ENCODE results near the gene EIF4A3. TPM values are rescaled to one million over a fixed set of nuclear protein-coding genes. Genes with fewer than 3 reads are reported as not detected.

The EIF4A3 gene
- total RNA-seq, 1 donor from 2014 or later = 54.1 TPM

GRCh38 chr17:80191192-80191591 lies 44.3 kb upstream of the EIF4A3 start:
- intact Hi-C loops (cut with DNase I) = no loop called here

GRCh38 chr17:80190716-80191115 lies 43.8 kb upstream of the EIF4A3 start:
- Histone ChIP-seq H3K27ac (no peak overlapping the region), H3K36me3 (no peaks in the 10 kb centered on the region), H3K27me3 (ENCODE audit: low read depth) (no peaks in the 10 kb centered on the region), H3K4me3 (no peak overlapping the region), H3K4me1 (peaks cover 16% of the 10 kb centered on the region), H3K9me3 (no peaks in the 10 kb centered on the region)
- DNase-seq = no peak
- ATAC-seq = no peak
- intact Hi-C loops (cut with DNase I) = no loop called here
- TF ChIP-seq CTCF (IDR thresholded peaks at IDR 0.05) = no peak

More at GRCh38 chr17:80191192-80191591, 44.3 kb upstream of the EIF4A3 start:
- Histone ChIP-seq H3K27me3 (ENCODE audit: low read depth) (no peaks in the 10 kb centered on the region), H3K4me3 (no peak overlapping the region), H3K36me3 (no peaks in the 10 kb centered on the region), H3K27ac (no peak overlapping the region), H3K9me3 (no peaks in the 10 kb centered on the region), H3K4me1 (peaks cover 16% of the 10 kb centered on the region)
- TF ChIP-seq CTCF (IDR thresholded peaks at IDR 0.05) = no peak
- no peak for ATAC-seq
- no peak for DNase-seq

- H3K4me1 ChIP-seq = peaks cover 16% of the 10 kb centered on the region
- ATAC-seq (no peak), DNase-seq (no peak)
- no peaks in the 10 kb centered on the region for H3K36me3 ChIP-seq
- H3K9me3 ChIP-seq = no peaks in the 10 kb centered on the region
- H3K27ac ChIP-seq = no peak overlapping the region
- H3K4me3 ChIP-seq = no peak overlapping the region
- intact Hi-C loops (cut with DNase I) = no loop called here
- TF ChIP-seq CTCF (IDR thresholded peaks at IDR 0.05) = no peak
- H3K27me3 ChIP-seq (ENCODE audit: low read depth) = no peaks in the 10 kb centered on the region
These were observed 42.7 kb upstream of the EIF4A3 start for GRCh38 chr17:80189611-80190010.

- H3K27ac ChIP-seq = peak overlapping the region; percentile 53
- no peaks in the 10 kb centered on the region for H3K9me3 ChIP-seq
- ATAC-seq (peak; percentile 81 to 82), DNase-seq (peak; percentile 65)
- H3K36me3 ChIP-seq = no peaks in the 10 kb centered on the region
- intact Hi-C loops (cut with DNase I) = no loop called here
- TF ChIP-seq CTCF (IDR thresholded peaks at IDR 0.05) = no peak
- H3K4me1 ChIP-seq = peaks cover 16% of the 10 kb centered on the region
- no peaks in the 10 kb centered on the region for H3K27me3 ChIP-seq (ENCODE audit: low read depth)
- peak overlapping the region; percentile 40 for H3K4me3 ChIP-seq
These were observed 40.6 kb upstream of the EIF4A3 start for GRCh38 chr17:80187515-80187941.

GRCh38 chr17:80187090-80187489 lies 40.2 kb upstream of the EIF4A3 start:
- Histone ChIP-seq H3K4me1 (peaks cover 16% of the 10 kb centered on the region), H3K9me3 (no peaks in the 10 kb centered on the region), H3K36me3 (no peaks in the 10 kb centered on the region), H3K4me3 (peak overlapping the region; percentile 40), H3K27ac (peak overlapping the region; percentile 53), H3K27me3 (ENCODE audit: low read depth) (no peaks in the 10 kb centered on the region)
- no peak for ATAC-seq
- no peak for TF ChIP-seq CTCF (IDR thresholded peaks at IDR 0.05)
- intact Hi-C loops (cut with DNase I) = no loop called here
- no peak for DNase-seq

- no peak overlapping the region for H3K27ac ChIP-seq
These were observed 39.0 kb upstream of the EIF4A3 start for GRCh38 chr17:80185968-80186367.

More at GRCh38 chr17:80185968-80186367, 39.0 kb upstream of the EIF4A3 start:
- no peaks in the 10 kb centered on the region for H3K27me3 ChIP-seq (ENCODE audit: low read depth)
- intact Hi-C loops (cut with DNase I) = no loop called here
- H3K9me3 ChIP-seq = no peaks in the 10 kb centered on the region
- no peaks in the 10 kb centered on the region for H3K36me3 ChIP-seq
- H3K4me3 ChIP-seq = no peak overlapping the region
- no peak for TF ChIP-seq CTCF (IDR thresholded peaks at IDR 0.05)
- no peak for ATAC-seq
- DNase-seq = no peak
- peaks cover 10% of the 10 kb centered on the region for H3K4me1 ChIP-seq

Data from lower lobe of right lung (tissue), 2 donors.